Astrocyte of the spinal cord (primary cell): ENCODE results near the gene ATPAF1.

Experiments used
- DNase-seq: peaks from one replicate; pipeline ENCODE4 v3.0.0; 2011; ENCODE audit warnings: low read depth, low spot score
- H3K4me3 ChIP-seq: 2 replicates; pipeline ENCODE4 v1.5.1; 2011; ENCODE audit warnings: low read depth, mild to moderate bottlenecking, low read length, moderate library complexity
- in situ Hi-C: cut with HindIII; loops from 2 replicates; pipeline ENCODE4 v1.10.0; 2017; ENCODE audit warnings: low sequenced_read_pairs
- TF ChIP-seq, protein P1 (sequence below): IDR thresholded peaks from 2 replicates; pipeline ENCODE4 v1.5.1; 2012; ENCODE audit warnings: low read depth, mild to moderate bottlenecking, low read length, inconsistent platforms

The ATPAF1 gene

DNA sequence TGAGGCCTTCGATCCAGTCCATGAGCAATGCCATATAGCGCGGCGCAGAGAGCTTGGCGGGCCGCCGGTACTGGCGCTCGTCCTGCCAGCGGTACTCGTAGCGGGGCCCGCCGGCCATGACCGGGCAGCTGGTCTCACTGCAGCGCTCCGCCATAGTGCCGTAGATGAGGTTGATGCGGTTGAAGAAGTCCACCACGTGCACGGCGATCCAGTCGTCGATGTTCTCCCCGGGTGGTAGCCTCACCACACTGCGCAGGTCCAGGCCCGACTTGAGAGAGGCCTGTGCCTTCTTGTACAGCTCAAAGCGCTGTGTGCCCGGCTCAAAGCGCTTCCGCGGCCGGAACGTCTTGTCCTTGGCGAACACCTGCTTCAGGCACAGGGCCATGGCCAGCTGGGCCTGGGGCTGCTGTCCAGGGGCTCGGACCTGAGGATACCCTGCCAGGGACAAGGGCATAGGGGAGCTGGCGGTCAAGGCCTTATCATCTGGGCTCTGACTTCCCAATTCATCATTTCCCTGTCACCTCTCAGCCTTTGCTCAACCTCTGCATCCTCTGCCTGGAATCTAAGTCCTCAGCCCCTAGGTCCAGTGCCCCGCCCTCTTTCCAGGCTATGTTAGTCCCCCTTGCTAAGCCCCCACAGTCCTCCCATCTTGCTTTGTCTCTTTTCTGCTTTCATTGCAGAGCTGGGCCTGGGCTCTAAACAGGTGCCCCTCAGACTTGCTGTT is 55.1 kb downstream of the ATPAF1 start:
- no peak for DNase-seq
- no peak overlapping the region for H3K4me3 ChIP-seq
- TF ChIP-seq, protein P1, sequence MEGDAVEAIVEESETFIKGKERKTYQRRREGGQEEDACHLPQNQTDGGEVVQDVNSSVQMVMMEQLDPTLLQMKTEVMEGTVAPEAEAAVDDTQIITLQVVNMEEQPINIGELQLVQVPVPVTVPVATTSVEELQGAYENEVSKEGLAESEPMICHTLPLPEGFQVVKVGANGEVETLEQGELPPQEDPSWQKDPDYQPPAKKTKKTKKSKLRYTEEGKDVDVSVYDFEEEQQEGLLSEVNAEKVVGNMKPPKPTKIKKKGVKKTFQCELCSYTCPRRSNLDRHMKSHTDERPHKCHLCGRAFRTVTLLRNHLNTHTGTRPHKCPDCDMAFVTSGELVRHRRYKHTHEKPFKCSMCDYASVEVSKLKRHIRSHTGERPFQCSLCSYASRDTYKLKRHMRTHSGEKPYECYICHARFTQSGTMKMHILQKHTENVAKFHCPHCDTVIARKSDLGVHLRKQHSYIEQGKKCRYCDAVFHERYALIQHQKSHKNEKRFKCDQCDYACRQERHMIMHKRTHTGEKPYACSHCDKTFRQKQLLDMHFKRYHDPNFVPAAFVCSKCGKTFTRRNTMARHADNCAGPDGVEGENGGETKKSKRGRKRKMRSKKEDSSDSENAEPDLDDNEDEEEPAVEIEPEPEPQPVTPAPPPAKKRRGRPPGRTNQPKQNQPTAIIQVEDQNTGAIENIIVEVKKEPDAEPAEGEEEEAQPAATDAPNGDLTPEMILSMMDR, result no peak
- in situ Hi-C loops, result no loop called here

DNA sequence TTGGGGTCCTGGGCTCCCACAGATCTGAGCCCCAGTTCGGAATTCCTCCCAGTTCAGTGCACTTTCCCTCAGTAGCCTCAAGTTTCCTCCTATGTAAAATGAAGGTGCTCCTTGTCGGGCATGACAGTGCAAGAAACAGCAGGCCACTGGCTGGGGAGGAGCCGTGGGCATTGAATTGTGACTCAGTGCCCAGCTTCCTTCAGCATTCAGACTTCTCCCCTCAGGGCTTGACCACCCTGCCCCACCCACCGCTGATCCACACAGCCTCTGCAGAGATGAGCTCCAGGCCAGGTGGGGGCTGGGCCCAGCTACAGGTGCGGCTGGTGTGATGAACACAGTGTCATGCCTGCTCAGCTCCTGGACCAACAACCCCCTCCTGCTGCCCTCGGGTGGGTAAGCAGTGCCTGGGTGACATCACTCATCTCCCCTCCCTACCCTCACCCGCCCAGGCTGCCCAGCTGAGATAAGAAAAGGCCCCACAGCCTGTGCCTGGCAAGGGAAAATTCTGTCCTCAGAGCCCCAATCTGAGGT is 56.4 kb downstream of the ATPAF1 start:
- no peak overlapping the region for H3K4me3 ChIP-seq
- in situ Hi-C loops, result no loop called here
- DNase-seq, result no peak
- TF ChIP-seq, protein P1, result no peak

DNA sequence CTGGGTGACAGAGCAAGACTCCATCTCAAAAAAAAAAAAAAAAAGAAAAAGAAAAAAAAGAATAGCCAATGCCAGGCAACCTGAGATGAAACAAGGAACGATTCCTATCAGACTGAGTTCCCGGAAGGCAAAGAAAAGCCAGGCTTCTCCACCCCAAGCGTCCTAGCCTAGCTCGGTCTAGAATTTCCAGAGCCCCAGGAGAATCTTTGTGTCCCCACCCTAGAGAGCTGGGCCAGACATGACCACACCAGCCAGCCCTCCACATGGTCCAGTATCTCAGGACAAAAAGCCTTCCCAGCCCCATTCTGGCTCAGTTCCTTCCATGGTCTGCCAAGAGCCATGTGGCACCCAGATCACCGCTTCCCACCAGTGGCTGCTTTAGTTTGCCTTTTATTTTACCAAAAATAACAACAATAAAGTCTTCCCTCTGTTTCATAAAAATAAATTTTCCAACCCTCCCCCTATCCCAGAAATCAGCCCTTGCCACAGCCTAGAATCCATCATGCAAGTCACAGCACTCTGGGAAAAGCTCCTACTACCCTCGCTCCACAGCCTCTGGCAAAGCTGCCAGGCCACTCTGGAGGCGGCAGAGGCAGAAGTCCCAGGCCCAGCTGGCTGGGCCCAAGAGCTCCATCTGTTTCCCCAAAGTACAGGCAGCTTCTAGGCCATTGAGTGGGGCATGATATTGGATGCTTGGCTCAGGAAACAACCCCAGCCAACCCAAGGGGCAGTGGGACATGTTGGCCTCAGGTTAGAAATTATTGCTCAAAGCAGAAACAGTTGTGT is 60.6 kb downstream of the ATPAF1 start:
- in situ Hi-C loops, result no loop called here
- H3K4me3 ChIP-seq, result no peak overlapping the region
- TF ChIP-seq, protein P1, result no peak
- DNase-seq, result no peak

DNA sequence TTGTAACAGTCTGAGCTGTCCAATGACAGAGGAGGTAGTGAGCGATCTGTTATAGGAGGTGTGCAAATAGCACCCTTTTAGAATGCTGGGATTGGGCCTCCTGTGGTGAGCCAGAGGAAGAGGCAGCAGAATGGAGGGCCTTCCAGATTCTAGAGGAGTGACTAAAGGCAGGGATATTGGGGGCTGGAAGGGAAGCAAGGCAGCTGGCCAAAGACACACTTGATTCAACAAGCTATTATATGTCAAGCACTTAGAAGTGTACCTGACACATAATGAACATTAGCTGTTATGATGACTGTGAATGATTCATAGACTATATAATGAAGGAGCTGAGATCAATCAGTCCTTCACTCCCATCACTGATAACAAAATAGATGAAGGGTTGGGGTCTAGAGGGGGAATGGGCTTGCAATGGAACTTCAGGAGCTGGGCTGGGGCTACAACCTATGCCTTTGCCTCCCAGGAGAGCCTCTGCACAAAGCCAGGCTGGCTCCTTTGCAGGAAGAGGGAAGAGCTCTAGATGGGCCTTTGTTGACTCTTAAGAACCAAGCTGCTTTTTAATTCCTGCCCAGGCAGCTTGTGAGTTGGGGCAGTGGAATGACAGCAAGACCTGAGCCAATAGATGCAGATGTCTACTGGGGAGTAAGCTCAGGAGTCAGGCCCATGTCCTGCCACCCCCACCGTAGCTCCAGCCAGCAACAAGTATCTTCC is 61.8 kb downstream of the ATPAF1 start:
- no peak for DNase-seq
- in situ Hi-C loops, result no loop called here
- H3K4me3 ChIP-seq, result no peak overlapping the region
- TF ChIP-seq, protein P1, result no peak

DNA sequence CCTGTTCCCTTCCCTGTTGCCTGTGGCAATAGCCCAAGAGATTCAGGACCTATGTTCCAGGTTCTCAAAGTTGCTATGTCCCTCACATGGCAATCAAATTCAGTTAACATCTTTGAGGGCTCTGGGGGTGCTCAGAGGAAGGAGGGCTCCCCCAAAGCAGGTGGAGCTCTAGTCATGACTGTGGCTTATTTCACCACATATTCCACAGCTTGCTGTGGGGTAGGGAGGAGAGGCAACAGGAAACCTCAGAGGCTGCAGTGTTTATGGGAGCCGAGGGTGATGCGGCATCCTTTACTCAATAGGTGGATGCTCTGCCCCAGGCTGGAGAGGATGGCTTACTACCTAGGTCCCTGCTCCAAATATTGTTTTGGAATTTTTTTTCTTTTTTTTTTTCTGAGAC is 62.9 kb downstream of the ATPAF1 start:
- DNase-seq, result no peak
- in situ Hi-C loops, result no loop called here
- TF ChIP-seq, protein P1, result no peak
- H3K4me3 ChIP-seq, result no peak overlapping the region

DNA sequence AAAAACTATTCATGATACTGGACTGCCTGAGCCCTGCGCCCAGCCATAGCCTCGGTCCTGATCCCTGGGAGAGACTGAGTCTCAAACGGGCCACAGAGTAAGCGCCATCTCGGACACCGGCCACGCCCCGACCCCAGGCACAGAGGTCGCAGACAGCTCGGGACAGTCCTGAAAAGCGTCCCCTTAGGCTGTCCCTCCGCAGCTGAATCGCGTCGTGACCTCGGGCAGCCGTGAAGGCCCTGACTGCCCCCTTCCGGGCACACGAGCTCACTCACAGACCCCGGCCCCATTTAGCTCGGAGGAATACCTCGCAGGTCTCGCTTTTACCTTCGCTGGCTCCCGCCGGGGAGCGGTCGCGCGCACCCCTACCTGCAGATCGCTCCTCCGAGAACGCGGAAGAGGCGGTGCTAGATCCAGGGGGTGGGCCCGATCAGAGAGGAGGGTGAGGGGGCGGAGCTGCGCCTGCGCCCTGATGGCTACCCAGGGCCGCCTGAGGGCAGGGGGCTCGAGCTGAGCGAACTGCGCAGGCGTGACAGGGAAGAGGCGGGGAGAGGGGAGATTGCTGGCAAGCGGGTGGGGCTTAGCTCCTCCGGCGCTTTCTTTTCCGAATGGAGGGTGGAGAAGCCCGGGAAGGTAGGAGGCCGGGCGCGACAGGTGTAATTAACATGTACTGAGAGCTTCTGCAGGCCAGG is 64.2 kb downstream of the ATPAF1 start, which contains the start of gene MKNK1:
Gene MKNK1 (minus strand): TSS at position 411 of the 692 bp plus-strand sequence. CDS start 20,941 bp downstream, outside the sequence.
- in situ Hi-C loops, result no loop called here
- H3K4me3 ChIP-seq, result peak within 1 kb of the TSS; percentile 96
- DNase-seq, result peak; percentile 93
- TF ChIP-seq, protein P1, result peak; percentile 25
